Stimulated activated CD8-positive, alpha-beta memory T cell treated with anti-CD3 and anti-CD28 coated beads, Interleukin-12 subunit alpha, Interleukin-12 subunit beta, amount 100 ng/mL, for 24 hours (primary cell): ENCODE results near the gene GRPEL1.
A peak's percentile ranks its signal among the peaks of the same experiment; 100 is the strongest.
"Not testable (repeated sequence)": the region's sequence is repeated elsewhere in the genome, so short reads cannot be mapped to it uniquely, and the experiment has no call there.

Source experiments
- DNase-seq: peaks from one replicate; pipeline ENCODE4 v3.0.0-alpha.2; 2020; ENCODE audit errors: extremely low read depth

The GRPEL1 gene

DNA sequence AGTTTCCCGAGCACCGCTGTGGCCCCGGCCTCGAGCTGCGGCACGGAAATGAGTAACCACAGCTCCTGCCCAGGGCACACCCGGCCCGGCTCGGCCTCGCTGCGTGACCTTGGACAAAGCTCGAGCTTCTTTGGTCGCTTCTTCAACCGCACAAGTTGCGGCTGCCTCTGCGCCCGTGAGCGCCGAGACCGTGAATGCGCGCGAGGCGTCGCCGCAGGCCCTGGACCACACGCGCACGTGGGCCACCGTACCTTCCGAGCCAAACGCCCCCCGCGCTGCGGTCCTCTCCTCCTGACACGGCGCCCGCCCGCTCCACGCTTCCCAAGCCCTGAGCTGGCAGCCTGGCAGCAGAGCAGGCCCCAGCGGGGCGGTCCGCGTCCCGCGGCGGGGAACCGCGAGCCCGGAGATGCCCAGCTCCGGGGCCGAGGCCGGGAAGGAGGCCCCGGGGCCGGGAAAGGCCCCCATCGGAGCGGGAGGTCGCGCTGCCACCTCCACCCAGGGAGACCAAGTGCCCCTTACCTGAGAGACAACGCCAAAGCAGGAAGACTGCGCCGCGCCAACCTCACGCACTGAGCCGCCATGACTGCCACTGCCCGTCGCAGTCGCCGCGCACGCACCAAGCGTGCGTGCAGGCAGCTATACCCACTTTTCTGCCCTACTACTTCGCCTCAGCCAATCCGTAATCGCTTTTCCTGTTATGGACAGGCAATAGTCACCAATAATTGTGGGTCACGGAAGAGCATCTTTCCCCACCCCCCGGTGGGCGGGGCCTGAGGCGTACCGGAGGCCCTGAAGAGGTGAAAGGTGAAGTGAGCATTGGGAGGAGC is at the start of gene GRPEL1:
Gene GRPEL1, minus strand, starts transcription at position 613 of the 827 bp plus-strand sequence. Its CDS starts 32 bp downstream, at position 581.
- peak; percentile 100 for DNase-seq

DNA sequence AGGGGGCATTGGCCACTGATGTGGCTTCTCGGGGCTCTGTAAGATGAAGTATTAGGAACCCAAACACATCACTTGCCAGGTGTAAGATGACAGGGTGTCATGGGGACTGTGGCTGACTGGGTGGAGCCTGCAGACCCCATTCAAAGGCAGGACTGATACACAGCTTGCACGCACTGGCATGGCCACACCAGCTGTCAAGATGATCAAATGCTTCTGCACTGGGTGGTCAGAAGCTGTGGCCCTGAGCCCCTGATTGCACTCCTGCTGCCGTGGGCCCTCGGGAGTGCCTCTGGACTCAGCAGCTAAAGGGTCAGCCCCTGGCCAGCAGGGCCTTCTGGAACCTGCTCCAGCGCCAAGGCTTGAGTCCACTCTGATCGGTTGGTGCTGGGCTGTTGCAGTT is 48.8 kb upstream of the GRPEL1 start:
- DNase-seq: no peak

DNA sequence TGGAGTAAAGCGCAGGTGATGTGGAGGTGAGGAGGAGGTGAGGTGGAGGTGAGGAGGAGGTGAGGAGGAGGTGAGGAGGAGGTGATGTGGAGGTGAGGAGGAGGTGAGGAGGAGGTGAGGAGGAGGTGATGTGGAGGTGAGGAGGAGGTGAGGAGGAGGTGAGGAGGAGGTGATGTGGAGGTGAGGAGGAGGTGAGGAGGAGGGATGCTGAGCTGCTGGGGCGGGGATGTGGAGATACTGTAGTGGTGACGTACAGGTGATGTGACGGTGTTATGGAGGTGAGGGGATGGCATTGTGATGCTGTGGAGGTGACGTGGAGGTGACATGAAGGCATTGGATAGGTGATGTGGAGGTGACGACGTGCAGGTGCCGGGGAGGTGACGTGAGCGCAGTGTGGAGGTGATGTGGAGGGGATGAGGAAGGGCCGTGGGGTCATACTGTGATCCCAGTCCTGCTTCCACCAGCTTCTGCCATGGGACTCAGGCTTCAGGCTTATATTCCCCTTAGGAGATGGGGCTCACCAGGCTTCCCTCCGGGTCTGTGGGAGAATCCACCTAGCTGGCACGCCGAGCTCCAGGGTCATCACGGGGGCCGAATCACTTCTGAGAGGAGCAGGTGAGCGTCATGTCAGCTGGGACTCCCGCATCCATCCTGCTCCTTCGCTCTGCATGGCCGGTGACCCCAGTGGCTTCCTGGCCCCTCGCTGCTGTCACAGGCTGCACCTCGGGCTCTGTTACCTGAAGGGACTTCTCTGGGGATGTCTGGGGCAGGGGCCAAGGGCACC is 47.9 kb upstream of the GRPEL1 start:
- DNase-seq: no peak

DNA sequence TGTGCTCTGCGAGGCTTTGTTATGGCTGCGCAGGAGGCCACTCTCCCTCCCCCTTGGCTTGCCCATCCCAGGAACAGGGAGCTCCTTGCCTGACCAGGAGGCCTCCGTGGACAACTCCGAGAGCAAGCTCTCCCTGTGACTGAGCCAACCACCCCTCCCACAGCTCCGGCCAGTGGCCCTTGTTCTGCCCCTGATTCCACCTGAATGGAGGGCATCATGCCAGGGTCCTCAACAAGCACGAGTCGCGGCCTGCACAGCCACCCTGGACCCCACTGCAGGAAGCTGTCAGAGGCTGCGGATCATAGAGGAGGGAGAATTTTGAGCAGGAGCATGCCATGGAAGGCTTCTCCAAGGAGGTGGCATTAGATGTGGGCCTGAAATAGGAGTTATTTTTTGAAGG is 44.8 kb upstream of the GRPEL1 start:
- no peak for DNase-seq

DNA sequence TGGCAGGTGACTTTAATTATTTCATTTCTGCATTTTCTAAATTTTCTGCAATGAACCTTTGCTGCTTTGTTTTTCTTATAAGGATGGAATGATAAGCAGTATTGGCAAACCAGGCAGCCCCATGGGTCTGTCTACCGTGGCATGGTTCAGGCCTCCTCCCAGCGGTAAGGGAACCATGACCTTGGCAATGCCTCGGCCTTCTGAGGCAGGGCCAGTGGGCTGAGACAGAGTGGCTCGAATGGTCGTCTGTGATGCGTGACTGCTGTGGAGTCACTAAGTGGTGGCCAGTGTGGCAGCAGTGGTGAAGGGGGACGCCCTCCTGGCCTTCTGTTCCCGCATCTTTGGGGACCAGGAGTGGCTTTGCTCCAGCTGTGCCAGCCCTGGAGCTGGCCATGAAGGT is 43.6 kb upstream of the GRPEL1 start:
- DNase-seq: no peak

DNA sequence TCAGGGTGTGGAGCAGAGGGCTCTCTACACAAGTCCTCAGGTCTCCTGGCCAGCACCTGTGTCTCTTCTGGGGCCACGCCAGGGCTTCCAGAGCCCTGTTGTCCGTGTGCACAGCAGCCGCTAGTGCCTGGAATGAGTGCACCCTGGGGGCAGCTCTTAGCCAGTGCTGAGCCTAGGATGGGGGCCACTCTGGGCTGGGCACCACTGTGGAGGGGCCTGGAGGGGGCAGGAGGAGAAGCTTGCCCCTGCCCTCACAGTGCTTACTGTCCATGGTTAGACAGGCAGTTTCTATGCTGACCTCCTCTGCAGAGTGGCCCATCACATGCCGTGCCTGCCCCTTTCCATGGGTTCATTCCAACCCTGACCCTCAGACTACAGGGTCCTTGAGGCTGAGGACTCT is 42.7 kb upstream of the GRPEL1 start:
- DNase-seq: no peak

DNA sequence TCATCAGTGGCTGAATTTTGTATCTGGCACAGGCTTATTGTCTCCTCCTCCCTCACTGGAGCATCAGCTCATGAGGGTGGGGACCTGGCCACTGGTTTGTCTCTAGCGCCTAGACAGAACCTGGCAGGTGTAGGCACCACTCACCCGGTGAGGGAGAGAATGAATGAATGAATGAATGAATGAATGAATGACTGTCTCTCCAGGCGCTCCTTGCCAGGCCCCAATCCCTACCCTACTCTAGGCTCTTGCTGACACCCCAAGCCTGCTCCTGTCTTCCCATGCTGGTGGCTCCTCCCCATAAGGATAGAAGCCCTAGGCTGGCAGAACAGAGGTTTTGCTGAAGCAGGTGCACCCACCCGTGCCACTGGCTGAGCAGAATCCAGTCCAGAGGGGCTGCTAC is 41.3 kb upstream of the GRPEL1 start:
- no peak for DNase-seq

DNA sequence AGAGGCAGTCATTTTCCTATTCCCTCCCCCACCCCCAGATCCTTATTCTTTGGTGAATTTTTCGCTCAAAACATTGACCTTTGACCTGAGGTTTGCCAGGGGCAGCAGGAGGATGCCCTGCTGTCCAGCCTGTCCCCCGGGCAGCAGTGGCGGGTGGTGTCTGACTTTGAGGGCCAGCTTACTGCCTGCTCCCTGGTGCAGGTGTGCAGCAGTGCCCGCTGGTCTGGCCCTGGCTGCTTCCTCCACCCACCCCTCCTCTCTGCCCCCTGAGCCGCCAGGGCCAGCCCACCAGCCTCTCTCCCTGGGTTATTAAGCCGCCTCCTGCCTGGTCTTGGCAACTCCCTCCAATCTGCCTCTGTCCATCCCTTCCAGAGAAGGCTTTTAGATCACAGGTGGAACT is 40.8 kb upstream of the GRPEL1 start:
- DNase-seq: no peak

DNA sequence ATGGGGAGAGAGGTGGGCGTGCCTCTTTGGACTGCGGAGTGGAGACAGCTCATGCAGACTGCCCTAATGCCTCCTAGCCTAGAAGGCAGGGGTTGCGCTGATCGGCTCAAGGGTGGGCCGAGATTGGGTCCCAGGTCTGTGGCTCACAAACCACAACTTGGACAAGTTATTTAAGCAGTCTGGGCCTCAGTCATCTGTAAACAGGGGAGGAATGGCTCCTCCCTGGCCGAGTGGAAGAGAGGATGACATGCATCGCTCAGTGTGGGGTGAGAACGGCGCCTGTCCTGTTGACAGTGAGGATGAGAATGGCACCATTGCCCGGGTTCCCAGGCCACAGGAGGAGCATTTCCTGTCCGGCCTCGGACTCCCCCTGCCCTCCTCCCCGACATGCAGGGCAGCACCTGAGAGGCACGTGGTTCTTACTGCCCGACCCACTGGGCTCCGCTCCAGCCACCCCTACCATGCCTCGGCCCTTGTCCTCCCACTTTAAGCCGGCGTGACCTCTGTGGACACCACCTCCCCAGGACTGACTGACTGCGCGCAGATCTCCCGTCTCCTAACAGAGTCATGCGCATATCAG is 40.3 kb upstream of the GRPEL1 start:
- DNase-seq: no peak

DNA sequence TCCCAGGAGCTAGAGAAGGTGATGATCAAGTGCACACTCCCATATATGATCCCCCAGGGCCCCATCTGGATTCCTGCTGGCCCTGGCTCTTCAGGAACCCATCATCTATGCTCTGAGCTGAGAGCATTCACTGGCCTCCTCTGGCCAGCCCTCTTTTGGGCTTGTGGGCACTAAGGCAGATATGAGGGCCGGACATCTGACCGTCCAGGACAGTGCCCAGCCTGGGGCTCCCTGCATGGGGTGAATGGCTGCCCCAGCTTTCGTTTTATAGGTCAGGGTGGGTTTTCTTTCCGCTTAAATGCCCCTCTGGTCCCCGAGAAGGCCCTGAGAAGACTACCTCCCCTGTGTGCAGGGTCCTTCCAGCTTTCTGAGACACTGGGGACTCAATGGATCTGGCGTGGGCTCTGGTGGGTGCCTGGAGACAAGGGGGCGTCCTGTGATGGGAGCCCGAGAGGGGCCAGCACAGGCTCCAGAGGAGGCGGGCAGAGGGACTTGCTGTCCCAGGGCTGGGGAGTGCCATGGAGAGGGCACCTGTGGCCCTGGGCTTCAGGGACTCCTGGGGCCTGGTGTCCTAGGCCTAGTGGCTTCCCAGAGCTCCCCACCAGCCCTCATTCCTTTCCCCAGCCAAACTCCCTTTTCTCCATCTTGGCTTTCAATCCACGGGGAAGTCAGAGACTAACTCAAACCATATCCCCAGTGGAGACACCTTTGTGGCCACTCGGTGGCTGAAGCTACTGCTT is 39.5 kb upstream of the GRPEL1 start:
- DNase-seq: no peak

DNA sequence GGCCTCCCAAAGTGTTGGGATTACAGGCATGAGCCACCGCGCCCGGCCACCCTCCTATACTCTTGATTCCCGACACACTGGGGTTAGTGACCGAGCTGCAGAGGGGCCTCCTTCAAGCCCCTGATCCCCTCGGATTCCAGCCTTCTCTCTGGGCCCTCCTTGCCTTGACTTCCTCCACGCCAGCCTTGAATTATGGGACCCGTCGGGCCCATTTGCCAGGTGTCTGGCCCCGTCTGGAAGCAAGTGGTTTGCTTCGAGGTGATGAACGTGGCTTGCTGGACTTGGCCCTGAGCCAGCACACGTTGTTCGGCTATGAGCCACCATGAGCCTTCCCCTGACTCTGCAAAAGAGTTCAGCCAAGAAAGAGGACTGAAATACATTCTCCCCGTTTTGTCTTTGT is 37.4 kb upstream of the GRPEL1 start:
- no peak for DNase-seq

DNA sequence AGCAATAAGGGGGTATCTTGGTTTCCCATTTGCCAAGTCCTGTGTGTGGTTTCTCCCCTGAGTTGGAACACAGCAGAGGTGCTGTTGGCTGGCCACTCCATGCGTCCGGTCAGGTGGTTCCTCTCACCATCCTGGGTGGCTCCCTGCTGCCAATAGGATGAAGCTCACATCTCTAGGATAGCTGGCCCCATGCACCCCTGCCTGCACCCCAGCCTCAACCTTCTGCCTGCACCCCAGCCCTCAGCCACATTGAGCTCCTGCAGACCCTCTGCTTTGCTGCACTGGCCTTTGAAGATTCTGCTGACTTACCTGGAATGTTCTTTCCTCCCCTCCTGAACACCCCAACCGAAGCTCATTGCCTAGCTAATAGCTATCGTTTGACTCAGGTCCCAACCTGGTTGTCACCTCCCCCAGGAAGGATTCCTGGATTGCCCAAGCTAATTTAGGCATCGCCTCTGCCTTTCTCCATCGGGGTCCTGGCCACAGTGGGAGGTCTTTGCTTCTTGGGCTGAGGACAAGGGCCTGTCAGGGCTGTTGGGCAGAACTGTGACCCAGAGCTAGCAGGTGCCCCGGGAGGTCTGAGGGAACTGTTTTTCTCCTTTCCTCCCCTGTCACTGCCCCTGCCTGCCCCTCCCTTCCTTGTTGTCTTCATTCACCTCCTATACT is 36.6 kb upstream of the GRPEL1 start:
- DNase-seq: no peak

DNA sequence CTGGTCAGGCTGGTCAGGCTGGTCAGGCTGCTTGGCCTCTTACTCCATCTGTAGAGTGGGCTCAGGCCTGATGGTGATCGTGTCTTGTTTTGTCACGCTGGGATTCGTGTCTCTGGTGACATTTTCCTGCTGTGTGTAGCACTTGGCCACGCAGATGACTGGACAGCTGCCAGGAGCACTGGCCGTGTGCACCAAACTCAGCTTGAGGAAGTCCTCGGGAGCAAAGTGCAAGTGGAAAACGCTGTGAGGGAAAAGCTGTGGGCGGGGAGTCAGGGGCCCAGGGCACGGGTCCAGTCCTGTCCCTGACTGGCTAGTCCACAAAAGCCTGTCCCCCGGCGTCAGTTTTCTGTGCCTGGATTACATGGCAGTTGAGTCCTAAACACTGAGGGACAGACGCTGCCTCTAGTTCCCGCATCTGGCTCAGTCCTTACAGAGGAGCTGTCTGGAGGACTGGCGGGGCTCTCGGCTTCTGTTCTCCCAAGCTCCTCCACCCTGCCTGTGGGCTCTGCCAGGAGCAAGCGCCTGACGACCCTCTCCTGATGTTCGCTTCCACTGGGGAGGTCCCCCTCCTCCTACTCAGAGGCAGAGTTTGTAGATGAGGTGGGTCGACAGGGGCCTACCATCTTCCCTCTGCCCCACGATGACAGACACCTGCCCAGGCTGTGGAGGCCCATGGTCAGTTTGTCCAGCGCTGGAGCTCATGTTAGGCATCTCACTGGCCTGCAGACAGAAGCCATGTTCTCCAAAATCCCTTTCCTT is 35.9 kb upstream of the GRPEL1 start:
- no peak for DNase-seq

DNA sequence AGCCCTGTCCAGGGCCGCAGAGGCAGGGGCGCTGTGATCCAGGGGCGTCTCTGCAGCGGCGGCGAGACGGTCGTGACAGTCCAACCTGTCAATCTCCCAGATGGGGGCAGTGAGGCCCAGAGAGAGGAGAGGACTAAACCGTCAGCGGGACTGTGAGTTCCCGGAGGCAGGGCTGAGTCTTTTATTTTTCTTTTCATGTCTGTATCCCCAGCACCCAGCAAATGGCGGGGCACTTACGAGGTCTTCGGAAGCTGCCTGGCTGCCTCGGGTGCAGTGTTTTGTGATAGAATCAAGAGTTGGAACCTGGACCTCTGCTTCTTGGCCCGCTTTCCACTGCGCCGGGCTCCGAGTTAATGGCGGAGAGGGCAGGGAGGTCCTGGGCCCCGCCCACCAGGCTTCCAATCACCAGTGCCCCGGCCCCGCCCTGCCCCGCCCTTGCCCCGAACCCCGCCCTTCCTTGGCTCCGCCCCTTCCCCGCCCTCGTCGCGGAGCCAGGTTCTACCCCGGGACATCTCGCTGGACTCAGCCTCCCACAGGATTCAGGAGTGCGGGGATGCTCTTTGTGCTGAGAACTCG is 35.3 kb upstream of the GRPEL1 start:
- peak; percentile 63 for DNase-seq

DNA sequence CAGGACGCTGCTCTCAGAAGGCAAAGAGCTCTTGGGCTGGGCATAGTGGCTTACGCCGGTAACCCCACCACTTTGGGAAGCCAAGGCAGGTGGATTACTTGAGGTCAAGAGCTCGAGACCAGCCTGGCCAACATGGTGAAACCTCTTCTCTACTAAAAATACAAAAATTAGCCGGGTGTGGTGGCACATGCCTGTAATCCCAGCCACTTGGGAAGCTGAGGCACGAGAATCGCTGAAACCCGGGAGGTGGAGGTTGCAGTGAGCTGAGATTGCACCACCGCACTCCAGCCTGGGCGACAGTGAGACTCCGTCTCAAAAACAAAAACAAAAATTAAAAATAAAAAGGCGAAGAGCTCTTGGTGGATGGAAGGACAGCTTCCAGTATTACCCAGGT is 34.6 kb upstream of the GRPEL1 start:
- not testable (repeated sequence) for DNase-seq

DNA sequence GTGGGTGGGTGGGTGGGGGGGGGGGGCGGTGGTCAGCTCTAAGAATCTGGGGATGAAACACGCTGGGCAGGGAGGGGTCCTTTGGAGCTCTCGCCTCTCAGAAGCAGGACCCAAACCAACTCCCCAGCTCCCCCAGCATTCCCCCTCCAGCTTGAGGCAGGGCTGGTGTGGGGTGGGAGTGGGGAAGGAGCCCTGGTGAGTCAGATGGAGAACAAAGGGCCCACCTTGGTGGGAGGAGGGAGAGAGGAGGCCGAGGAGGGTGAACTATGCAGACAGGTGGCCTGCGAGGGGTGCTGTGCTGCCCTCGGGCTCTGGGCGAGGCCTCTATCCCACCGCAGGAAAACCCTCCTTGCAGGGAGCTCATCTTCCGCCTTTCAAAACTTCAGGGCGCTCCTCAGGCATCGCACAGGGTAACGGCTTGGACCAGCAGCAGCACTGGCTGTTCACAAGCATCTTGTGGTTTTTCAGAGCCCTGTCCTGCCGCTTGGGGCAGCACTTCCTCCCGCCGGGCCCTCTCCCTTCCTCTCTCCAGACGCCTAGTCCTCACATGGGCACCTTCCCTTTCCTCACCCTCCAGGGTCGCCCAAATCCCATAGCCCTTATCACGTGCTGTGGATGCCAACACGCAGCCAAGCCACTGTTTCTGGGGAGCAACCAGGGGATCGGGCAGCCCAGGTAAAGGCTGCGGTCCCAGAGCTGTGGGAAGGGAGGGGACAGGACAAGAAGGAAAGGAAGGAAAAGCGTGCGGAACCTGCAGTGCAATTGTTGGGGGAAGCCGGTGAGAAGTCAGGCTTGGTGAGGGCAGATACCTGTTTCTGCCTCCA is 34.0 kb upstream of the GRPEL1 start:
- DNase-seq: no peak

DNA sequence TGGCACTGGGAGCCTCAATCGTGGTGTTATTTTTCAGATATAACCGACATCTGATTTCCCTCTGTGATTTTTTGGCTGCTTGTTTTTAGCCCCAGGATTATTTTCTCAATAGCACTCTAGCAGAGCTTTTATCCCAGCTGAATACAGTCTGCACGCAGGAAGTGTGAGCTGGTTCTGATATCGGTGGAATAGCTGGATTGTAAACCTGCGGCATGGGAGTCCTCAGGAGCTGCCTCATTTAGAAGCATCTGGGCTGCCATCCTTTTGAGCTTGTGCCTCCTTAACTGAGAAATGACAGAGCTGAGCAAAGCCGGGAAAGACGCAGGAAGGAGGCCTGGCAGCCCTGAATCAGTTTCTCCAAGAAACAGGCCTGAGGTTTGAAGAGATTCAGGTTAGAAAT is 28.4 kb upstream of the GRPEL1 start:
- DNase-seq: no peak

DNA sequence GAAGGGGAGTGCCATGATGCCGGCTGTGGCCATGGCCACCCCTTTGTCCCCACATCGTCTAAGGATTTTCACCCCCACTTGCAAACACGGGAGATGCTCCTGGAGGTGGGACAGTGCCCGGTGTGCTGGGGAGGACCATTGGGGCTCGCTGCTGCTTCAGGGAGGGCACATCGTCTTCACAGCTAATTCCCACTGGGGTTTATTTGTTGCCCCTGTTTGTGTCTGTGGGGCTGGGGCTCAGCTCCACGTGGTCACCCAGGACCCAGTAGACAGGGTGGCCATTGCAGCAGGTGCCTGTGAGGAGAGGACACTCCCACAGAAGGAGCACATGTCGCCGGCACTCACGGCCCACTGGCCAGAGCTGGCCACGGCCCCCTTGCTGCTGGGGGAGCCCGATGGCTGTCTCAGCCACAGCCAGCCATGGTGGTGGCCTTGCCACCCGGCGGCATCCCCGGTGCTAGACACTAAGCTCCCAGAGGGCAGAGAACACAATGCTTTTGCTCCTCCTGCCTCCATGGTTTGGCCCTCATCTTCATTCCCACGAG is 27.8 kb upstream of the GRPEL1 start:
- no peak for DNase-seq

DNA sequence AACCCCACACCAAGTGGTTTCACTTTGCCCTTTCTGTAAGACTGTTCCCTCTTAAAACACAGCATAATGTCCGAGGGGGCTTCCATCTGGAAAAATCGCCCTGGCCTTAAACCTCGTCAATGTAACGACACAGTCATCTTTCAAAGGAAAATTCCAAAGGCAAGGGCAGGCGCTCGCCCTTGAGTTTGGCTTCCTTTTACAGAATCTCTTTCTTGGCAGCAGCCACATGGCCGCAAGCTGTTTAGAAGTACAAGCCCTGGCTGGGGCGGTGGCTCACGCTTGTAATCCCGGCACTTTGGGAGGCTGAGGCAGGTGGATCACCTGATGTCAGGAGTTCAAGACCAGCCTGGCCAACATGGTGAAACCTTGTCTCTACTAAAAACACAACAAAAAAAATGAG is 27.1 kb upstream of the GRPEL1 start:
- no peak for DNase-seq
